GM19438 (cell line): ENCODE results near the gene AURKB.

ENCODE experiments used
- ATAC-seq: cut with Tn5 transposase; IDR thresholded peaks from one replicate; pipeline ENCODE4 v1.9.1; 2021; ENCODE audit warnings: low read depth; ENCODE audit not compliant: unreplicated experiment

The AURKB gene

DNA sequence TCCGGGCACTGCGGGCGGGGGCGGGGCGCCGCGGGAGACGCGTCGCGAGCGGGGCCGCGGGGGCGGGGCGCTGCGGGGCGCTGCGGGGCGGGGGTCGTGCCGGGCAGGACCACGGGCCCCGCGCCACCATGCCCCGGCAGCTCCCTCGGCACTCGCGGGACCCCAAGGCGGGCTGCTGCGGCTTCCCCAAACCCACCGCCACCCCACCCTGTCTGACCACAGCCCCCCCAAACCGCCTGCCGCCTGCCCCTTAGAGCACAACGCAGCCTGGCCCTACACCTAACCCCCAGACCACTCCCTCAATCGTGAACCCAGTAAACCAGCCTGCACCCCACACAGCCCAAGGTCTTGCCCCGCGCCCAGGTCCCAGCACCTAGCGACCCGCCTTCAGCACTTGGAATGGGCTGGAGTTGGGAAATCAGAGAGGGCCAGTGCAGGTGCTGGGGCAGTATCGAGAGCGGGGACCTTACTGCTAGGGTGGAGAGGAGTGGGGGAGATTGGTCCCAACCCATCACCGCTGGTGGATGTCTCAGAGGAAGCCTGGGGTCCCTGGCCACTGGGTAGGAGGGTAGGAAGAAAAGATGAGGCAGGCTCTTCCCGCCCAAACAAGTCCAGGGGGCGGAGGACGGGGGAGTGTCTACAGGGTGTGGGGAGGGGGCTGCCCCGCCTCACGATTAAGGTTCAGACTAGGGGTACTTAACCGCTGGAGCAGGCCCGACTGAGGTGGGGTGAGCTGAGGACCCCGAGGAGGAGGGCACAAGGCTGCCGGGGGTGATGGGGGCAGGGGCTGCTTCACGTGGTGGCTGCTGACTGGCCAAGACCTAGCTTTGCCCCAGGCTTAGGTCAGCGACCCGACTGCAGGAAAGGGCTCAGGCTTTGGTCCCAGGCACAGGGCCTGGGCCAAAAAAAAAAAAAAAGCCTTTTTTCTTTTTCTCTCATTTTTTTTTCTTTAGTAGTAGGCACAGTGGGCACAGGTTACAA is 47.1 kb downstream of the AURKB start:
- ATAC-seq: no peak

DNA sequence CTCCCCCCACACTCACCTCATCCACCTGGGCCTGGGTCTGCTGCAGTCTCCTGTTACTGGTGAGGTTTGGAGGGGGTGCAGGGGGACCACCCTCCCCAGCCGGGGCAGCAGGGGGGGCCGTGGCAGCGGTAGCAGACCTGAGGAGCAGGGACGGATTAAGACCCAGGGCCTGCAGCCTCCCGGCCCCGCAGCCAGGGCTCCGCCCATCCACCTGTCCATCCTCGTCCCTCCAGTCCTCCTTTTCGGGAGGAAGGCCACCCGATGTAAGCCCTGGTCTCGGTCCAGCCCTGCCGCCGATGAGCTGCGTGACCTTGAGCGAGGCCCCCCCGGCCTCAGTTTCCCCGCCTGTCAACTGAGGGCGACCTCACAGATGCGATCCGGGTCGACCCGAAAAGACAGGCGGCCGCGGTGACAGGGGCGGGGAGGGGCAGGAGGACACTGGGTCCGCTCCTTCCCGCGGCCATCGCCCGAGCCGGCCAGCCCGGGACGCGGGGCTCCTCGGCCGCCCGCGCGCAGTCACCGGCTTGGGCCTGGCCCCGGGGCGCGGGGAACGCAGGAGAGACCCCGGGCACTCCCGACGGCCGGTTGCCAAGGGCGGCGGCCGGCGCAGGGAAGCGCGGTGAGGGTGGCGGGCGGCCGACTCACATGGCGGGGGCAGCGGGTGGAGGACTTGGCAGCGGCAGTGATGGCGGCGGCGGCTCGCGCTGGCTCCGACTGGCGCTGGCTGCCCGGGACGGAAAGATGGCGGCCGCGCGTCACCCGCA is 48.0 kb downstream of the AURKB start, which contains the start of gene VAMP2:
Gene VAMP2 (minus strand): TSS at position 716 of the 764 bp plus-strand sequence. CDS start 69 bp downstream, at position 647.
- ATAC-seq: no peak

DNA sequence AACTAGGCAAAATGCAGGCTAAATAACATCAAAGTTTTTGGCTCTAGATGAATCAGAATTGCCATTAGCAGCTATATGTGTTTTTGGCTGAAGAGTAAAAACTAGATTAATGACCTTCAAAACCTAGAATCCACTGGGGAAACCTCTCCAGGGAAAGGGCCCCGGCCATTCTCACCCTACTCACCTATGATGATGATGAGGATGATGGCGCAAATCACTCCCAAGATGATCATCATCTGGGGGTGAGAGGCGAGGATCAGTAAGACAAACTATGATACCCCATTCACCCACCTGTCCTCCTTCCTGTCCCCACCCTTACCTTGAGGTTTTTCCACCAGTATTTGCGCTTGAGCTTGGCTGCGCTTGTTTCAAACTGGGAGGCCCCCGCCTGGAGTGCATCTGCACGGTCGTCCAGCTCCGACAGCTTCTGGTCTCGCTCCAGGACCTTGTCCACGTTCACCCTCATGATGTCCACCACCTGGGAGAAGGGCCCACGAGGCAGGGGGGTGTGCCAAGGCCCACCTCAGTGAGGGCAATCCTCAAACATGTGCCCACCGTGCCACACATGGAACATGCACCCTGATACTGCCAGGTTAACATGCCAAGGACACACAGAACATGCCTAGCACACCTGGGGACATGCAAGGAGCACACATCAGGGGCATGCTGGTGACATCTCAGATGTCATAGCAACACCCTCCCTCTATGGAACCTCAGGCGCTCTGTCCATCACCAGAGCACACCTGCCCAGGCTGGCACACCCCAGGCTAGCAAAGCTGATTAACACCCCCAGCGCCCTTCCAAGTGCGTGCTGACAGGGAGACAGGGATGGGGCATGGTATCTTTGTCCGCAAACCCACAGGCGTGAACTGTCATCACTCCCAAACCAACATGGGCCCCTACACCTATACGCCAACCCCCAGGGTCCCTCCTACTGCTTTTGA is 48.8 kb downstream of the AURKB start:
- ATAC-seq: no peak

DNA sequence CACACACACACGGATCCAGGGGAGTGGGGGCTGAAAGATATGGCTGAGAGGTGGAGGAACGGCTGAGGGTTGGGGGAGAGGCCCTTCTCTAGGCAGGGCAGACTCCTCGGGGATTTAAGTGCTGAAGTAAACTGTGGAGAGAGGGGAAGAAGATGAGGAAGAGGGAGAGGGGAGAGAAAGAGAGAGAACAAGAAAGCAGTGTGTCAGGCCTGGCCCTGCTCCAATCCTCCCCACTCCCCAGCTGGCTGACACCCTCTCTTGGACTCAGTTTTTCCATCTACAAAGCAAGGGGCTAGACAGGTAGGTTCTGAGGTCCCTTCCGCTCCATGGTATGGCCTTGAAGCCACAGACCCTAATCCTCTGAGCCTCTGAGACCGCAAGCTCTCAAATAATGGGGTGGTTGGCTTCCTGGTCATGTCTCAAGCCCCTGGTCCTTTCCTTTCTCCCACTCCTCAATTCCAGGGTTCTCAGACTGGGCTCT is 49.6 kb downstream of the AURKB start:
- no peak for ATAC-seq

DNA sequence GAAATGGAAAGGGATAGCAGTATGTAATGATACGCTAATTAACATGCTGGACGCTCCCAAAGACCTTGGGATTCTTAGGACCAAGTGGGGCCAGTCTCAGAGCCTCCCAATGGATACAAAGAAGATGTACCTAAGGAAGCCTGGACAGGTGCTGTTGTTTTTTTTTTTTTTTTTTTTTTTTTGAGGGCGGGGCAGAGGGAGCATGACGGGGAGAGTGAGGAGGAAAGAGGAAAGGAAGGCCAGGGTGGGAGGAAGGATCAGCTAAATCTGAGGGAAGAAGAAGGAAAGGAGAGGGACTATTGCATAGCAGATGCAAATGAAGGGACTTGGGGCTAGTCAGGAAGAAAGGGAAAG is 50.2 kb downstream of the AURKB start:
- no peak for ATAC-seq

DNA sequence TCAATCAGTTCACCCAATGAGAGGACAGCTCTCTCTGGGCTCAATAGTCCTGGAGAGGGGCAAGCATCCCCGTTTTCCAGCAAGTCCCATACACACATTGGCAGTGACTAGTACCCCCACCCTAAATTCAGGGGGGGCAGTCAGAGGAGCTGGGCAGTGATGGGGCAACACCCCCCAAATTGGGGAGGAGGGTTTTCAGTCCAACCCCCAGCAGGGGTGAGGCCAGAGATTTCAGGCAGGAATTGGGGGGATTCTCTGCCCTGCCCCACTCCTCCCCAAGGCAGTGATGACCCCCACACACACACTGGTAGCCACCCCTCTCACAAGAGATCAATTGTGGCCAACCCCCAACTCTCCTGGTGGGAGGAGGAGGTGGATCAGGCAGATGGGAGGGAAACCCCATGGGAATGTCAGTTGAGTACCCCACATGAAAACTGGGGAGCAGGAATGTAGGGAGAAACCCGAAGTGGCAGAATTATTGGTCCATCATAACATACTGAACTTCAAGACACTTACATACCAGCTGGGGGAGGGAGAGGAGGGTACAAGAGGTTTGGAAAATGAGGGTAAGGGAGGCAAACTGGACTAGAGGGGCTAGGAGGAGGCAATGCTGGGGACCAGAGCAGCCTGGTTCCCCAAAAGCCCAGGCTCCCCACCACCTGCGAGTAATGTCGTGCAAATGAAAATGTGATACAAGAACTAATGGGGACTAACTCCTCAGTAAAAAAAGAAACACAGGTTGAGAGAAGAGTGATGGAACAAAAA is 50.7 kb downstream of the AURKB start:
- no peak for ATAC-seq

DNA sequence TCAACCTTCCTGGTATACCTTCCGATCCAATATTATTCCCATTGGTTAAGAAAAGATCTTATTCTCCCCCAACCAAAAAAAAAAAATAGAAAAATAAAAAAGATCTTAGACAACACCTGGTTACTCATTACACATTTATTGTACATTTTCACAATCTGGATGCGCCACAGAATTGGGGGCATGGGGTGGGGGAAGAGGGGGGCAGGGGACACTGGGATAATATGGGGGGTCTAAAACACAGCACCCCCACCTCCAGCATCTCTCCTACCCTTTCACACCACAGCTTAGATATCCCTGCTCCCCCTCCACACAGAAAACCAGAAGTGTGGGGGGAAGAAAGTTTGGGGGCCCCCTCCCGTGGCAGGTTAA is 51.4 kb downstream of the AURKB start:
- no peak for ATAC-seq

DNA sequence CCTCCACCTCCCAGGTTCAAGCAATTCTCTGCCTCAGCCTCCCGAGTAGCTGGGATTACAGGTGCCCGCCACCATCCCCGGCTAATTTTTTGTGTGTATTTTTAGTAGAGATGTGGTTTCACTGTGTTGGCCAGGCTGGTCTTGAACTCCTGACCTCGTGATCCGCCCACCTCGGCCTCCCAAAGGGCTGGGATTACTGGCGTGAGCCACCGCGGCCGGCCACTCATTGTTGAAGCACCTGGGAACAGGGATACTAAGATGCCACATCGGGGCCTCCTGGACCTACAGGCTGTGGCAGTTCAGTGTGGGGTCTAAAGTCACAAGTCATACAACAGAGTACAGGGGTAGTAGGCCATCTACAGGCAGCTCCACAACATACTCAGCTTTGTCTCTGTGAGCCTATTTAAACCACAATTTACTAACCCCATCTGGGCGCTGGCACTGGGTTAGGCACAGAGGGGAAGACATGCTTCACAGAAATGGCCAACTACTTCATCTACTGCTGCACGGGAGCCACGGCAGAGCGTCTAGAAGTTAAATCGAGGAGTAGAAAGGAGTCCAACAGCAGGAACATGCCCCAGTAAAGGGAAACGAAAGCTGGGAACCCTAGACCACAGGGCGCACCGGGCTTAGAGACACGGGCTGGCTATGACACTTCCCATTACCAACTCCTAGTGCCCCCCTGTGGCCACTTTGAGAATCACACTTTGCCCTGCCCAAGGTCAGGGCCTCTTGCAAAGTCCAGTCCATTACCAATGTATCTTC is 51.9 kb downstream of the AURKB start:
- no peak for ATAC-seq

DNA sequence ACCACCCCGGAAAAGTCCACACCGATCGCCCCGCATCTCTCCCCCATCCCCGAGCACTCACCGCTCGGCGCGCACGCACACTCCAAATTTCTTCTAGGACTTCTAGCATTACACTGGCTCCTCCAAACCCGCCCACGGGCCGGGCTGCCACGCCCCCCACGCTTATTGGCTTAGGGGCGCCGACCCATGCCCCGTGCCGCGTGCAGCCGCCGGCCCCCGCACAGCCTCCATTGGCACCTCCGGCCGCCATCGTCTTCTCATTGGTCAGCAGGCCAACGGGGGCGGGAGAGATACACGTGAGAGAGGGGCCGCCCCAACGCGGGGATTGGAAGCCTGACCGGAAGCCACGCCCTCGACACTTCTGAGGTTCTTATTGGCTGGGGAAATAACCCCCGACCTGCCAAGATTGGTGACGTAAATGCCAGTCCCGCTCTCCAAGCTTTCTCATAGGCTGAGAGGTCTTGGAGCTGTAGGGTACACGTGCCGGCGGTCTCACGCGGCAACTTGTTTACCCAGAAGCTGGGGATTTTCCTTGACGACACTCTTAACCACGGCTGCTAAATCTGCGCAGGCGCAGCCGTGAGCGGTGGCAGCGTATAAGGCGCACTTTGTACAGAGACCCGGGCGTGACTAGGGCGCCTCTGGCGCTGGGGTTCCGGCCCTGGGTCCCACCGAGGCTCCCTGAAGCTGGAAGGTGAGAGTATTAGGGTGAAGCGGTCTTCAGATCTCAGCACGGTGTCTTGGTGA is 54.0 kb downstream of the AURKB start:
- ATAC-seq: peak; percentile 68

DNA sequence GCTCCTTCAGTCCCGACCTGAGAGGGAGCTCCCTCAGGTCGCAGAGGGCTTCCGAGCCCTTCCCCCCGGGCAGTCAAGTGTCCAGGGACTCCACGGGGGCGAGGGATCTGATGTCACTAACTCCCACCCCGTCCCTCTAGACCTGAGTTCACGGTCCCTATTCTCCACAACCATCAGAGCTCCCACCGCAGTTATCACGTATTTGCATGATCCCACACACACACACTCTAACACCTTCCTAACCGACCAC is 54.5 kb downstream of the AURKB start:
- no peak for ATAC-seq

DNA sequence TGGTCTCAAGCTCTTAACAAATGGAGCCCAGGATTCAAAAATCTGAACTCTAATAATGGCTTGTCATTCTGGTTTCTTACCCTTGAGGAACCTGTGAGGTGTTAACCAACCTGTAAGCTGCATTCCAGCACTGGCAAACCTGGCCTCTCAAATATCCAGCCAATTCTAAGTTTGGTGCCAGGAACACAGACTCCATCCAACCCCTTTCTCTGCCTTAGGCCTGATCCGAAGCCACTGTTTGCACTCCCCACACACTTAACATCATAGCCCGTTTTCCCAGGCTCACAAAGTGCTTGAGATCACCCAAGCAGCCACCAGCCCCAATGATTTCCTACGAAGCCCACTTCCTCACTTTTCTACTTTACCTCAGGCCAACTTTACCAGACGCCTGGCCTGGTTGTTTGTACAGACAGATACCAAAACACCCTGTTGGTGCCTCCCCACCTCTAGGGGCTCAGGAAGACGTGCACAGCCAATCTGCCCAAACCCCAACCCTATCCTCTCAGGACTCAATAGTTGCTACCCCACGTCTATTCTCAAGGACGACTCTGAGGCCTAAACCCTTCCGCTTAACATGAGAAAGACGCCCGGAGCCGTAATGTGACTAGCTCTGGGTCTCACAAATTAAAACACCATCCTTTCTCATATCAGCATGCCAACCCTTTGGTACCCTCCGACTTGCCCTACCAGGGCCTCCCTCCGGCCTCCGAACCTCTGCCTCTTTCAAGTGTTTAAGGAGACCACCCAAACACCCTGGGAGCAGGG is 55.0 kb downstream of the AURKB start:
- no peak for ATAC-seq
